Pancreas (tissue), 10 donors: ENCODE measurements around the gene CSF2RB. TPM values are rescaled to one million over a fixed set of nuclear protein-coding genes. Genes with fewer than 3 reads are reported as not detected.

ENCODE experiments used
- ATAC-seq, 4 donors: fragments of 200-7000 bp; cut with Tn5 transposase; one replicate each; pipeline versions ENCODE4 v1.8.0 to v1.9.1; 2020; ENCODE audit warnings: mild to moderate bottlenecking in 4 of 4, moderate library complexity in 4 of 4
- DNase-seq, 6 donors: peaks; one replicate each; pipeline ENCODE4 v3.0.0-alpha.2; 2020
- FAIRE-seq: peaks from 2 replicates; lab custom pipeline; 2012; peaks lifted over from hg19 to GRCh38; lab: Jason Lieb, UNC
- H3K27ac ChIP-seq, 4 donors: fragments of 200-600 bp; sonication (generic); 1 replicate in 3 of 4; 2 replicates in 1 of 4; pipeline versions ENCODE4 v1.5.0 to v1.8.0; 2020
- H3K27me3 ChIP-seq, 4 donors: fragments of 200-600 bp; one replicate each; pipeline ENCODE4 v1.8.0; 2021
- H3K36me3 ChIP-seq, 3 donors: fragments of 200-600 bp; sonication (generic) in 1 of 3; one replicate each; pipeline versions ENCODE4 v1.5.0 to v1.8.0; 2020 to 2021
- H3K4me1 ChIP-seq, 3 donors: fragments of 200-600 bp; one replicate each; pipeline ENCODE4 v1.8.0; 2021
- H3K4me3 ChIP-seq, 4 donors: fragments of 200-600 bp; sonication (generic) in 2 of 4; one replicate each; pipeline versions ENCODE4 v1.5.0 to v1.8.0; 2020 to 2021
- H3K9me3 ChIP-seq, 4 donors: fragments of 200-600 bp; one replicate each; pipeline ENCODE4 v1.8.0; 2021
- CTCF ChIP-seq, 4 donors: fragments of 200-600 bp; sonication (generic) in 3 of 4; IDR thresholded peaks; one replicate each; pipeline versions ENCODE4 v1.5.0 to v1.8.0; 2021; ENCODE audit warnings: antibody characterized with exemption in 4 of 4
- WGBS, 2 donors: extraction: QIAGEN DNeasy Blood & Tissue Kit; methylation state at CpG; one replicate each; pipeline ENCODE4 v1.1.7; 2013; 5-methylcytosine and 5-hydroxymethylcytosine counted together
- intact Hi-C, 3 donors: fragments of 100-400 bp; cut with DNase I; formaldehyde crosslinking; loops; one replicate each; pipeline versions ENCODE4 v1.11.1 to v1.14.2; 2022
- polyA plus RNA-seq, 2 donors: library from polyadenylated mRNA; stranded (reverse); fragments of 200-250 nt; gene quantifications; one replicate each; pipeline ENCODE4 v1.2.3, GENCODE V29; 2013
- total RNA-seq, 6 donors: library from RNA; stranded (reverse); fragmentation: NEBNext Ultra II Directional in 4 of 6; extraction: Animal tissue kit (Norgen Biotek cat#: 25700) in 4 of 6; gene quantifications; one replicate each; pipeline versions ENCODE4 v1.2.1 to v1.2.4, GENCODE V29; 2021 to 2023
- donor health status: healthy with polysubstance abuse.
- donor health status: DM: no; HTN: no; CAD: no; lungs with moderate emphysema.
- donor health status: DM: no; HTN: no; CAD: no.
- donor health status: control.
- donor health status: control.
- donor health status: Bipolar disorder and iron deficiency.
- donor health status: DM: yes; HTN: yes; CAD: no.
- donor health status: DM: no; HTN: no; CAD: no.
- donor health status: DM: no; HTN: no; CAD: no.
- donor health status: DM: yes; HTN: yes; CAD: no.

The CSF2RB gene
- total and polyA plus RNA-seq, 8 donors: 0.46 to 4.3 (median 1.8) TPM

GRCh38 chr22:36938886-36939285, 25.5 kb downstream of the CSF2RB start:
- no peak for FAIRE-seq
- intact Hi-C loops: no loop called here
- no peak for TF ChIP-seq CTCF (IDR thresholded peaks at IDR 0.05)

DNA sequence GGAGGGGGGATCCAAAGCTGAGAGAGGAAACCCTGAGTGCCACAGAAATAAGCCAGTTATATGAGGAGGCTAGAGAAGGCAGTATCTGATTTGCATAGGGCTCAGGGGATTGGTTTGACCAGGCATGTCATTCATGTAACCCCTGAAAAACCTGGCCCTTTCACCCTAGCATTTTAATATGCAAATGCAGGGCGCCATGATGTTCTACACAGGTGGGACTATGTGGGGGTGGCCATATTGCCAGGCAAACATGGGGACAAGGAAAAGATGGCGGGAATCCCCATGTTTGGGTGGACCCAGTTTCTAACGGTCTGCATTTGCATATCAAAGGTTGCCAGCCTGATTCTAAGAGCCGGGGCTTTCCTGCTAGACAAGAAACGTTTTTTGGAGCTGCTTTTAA, 27.2 kb downstream of the CSF2RB start:
- no peak overlapping the region for H3K4me3 ChIP-seq
- no peak for ATAC-seq
- intact Hi-C loops: no loop called here
- no peaks in the 10 kb centered on the region for H3K9me3 ChIP-seq
- DNase-seq: no peak
- no peaks in the 10 kb centered on the region for H3K27me3 ChIP-seq
- no peak for TF ChIP-seq CTCF (IDR thresholded peaks at IDR 0.05)
- H3K4me1 ChIP-seq: no peaks in the 10 kb centered on the region
- H3K36me3 ChIP-seq: no peaks in the 10 kb centered on the region
- WGBS, 2 donors: 54 to 56% methylated on average over 5 of the region's 5 CpGs
- no peak overlapping the region for H3K27ac ChIP-seq
- no peak for FAIRE-seq

More at GRCh38 chr22:36938886-36939285, 25.5 kb downstream of the CSF2RB start:
- DNase-seq: no peak
- 80 to 84% methylated on average over 13 of the region's 13 CpGs for WGBS, 2 donors
- no peaks in the 10 kb centered on the region for H3K9me3 ChIP-seq
- no peak overlapping the region for H3K27ac ChIP-seq
- no peak for ATAC-seq
- H3K36me3 ChIP-seq: no peaks in the 10 kb centered on the region
- H3K4me1 ChIP-seq: no peaks in the 10 kb centered on the region
- no peaks in the 10 kb centered on the region for H3K27me3 ChIP-seq
- no peak overlapping the region for H3K4me3 ChIP-seq

GRCh38 chr22:36942556-36942955, 29.1 kb downstream of the CSF2RB start:
- Histone ChIP-seq H3K9me3 (no peaks in the 10 kb centered on the region), H3K27ac (no peak overlapping the region), H3K27me3 (no peaks in the 10 kb centered on the region), H3K4me1 (no peaks in the 10 kb centered on the region), H3K4me3 (no peak overlapping the region), H3K36me3 (no peaks in the 10 kb centered on the region)
- intact Hi-C loops: no loop called here
- TF ChIP-seq CTCF (IDR thresholded peaks at IDR 0.05): no peak
- DNase-seq: no peak
- ATAC-seq: no peak
- FAIRE-seq: no peak
- WGBS, 2 donors: 18 to 20% methylated on average over 5 of the region's 5 CpGs

GRCh38 chr22:36946421-36947158, 33.2 kb downstream of the CSF2RB start:
- WGBS, 2 donors: 41 to 48% methylated on average over 4 of the region's 4 CpGs
- ATAC-seq: no peak

More at GRCh38 chr22:36946421-36947158, 33.2 kb downstream of the CSF2RB start:
- no peak overlapping the region for H3K27ac ChIP-seq
- FAIRE-seq: no peak
- no peaks in the 10 kb centered on the region for H3K9me3 ChIP-seq
- no peak for TF ChIP-seq CTCF (IDR thresholded peaks at IDR 0.05)
- no peaks in the 10 kb centered on the region for H3K4me1 ChIP-seq
- no peak overlapping the region for H3K4me3 ChIP-seq
- DNase-seq: no peak
- no peaks in the 10 kb centered on the region for H3K27me3 ChIP-seq
- intact Hi-C loops: no loop called here
- H3K36me3 ChIP-seq: no peaks in the 10 kb centered on the region
